Karpas-422 (cell line): ENCODE results near the gene LINGO1. TPM values are rescaled to one million over a fixed set of nuclear protein-coding genes. Genes with fewer than 3 reads are reported as not detected.

ENCODE experiments used
- DNase-seq: peaks from one replicate; pipeline ENCODE4 v3.0.0-alpha.2; 2015
- H2AFZ ChIP-seq: fragments of 200-600 bp; sonication (generic); 2 replicates; pipeline ENCODE4 v1.6.1; 2014; ENCODE audit warnings: antibody characterized with exemption, low read length, mixed read lengths
- H3K27ac ChIP-seq: fragments of 200-600 bp; sonication (generic); 2 replicates; pipeline ENCODE4 v1.5.1; 2014; ENCODE audit warnings: mild to moderate bottlenecking, low read length, moderate library complexity
- H3K27me3 ChIP-seq: fragments of 200-600 bp; sonication (generic); 2 replicates; pipeline ENCODE4 v1.6.1; 2014; ENCODE audit warnings: low read length, mixed read lengths
- H3K36me3 ChIP-seq: fragments of 200-600 bp; sonication (generic); 2 replicates; pipeline ENCODE4 v1.6.1; 2014; ENCODE audit warnings: low read length, mixed read lengths; ENCODE audit not compliant: insufficient read depth
- H3K4me1 ChIP-seq: fragments of 200-600 bp; sonication (generic); 2 replicates; pipeline ENCODE4 v1.6.1; 2014; ENCODE audit warnings: mild to moderate bottlenecking, low read length, mixed read lengths
- H3K4me2 ChIP-seq: fragments of 200-600 bp; sonication (generic); 2 replicates; pipeline ENCODE4 v1.6.1; 2014; ENCODE audit warnings: low read length, low read depth, mild to moderate bottlenecking; ENCODE audit not compliant: poor library complexity, severe bottlenecking
- H3K4me3 ChIP-seq: fragments of 200-600 bp; sonication (generic); 2 replicates; pipeline ENCODE4 v1.5.1; 2014; ENCODE audit warnings: mild to moderate bottlenecking, antibody characterized with exemption, low read length, mixed read lengths
- H3K79me2 ChIP-seq: fragments of 200-600 bp; sonication (generic); 2 replicates; pipeline ENCODE4 v1.6.1; 2014; ENCODE audit warnings: mild to moderate bottlenecking, low read length, mixed read lengths
- H3K9ac ChIP-seq: fragments of 200-600 bp; sonication (generic); 2 replicates; pipeline ENCODE4 v1.6.0; 2014; ENCODE audit warnings: low read length
- H3K9me2 ChIP-seq: fragments of 200-600 bp; sonication (generic), shearing (Covaris generic); replicated peaks from 2 replicates; pipeline ENCODE4 v1.6.0; 2014; ENCODE audit warnings: mild to moderate bottlenecking, low read length, moderate library complexity; ENCODE audit not compliant: insufficient read depth
- H3K9me3 ChIP-seq: fragments of 300-700, 200-600 bp; sonication (generic); 2 replicates; pipeline ENCODE4 v1.6.1; 2014; ENCODE audit warnings: low read length, mixed read lengths
- H4K20me1 ChIP-seq: fragments of 200-600 bp; sonication (generic); 2 replicates; pipeline ENCODE4 v1.6.1; 2014; ENCODE audit warnings: mild to moderate bottlenecking, antibody characterized with exemption, low read length, low read depth; ENCODE audit not compliant: insufficient read depth
- total RNA-seq: library from RNA; depleted of rRNA; stranded (reverse); fragments of >200 nt; shearing (Covaris generic); gene quantifications from 2 replicates; pipeline ENCODE4 v1.2.3, GENCODE V29; 2014; ENCODE audit warnings: low replicate concordance

LINGO1 gene
- total RNA-seq, 1 experiment from 2014 or later = not detected

DNA sequence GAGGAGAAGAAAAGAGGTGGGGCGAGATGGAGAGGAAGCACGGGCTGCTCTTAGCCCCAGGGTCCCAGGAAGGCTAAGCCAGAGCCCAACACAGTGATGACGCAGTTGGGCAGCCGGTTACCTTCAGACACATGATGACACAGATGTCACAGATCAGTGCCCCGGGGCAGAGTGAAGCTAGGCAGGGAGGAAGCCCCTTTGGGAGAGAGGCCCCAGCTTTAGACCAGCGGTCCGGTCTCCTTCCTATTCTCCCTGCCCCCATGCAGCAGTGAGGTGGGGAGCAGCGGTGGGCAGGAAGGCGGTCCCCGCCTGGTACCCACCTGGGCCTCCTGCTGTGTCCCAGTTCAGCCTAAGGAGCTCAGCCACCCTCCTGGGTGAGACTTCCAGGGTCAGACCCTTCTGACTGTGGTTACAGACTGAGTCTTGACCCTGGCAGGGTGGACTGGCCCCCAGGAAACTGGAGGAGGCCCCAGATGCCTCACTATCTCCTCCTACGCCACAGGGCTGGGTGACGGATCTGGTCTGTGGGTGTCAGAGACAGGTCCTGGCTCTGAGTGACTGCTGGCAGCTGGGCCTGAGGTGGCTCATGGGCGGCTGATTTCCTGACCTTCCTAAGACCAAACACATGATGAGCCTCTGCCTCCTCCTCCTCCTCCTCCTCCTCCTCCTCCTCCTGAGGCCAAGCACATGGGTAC lies 38.8 kb upstream of the LINGO1 start:
- Histone ChIP-seq H4K20me1 (no peaks in the 10 kb centered on the region; the same call in 1 of the 2 replicates), H3K4me3 (no peak overlapping the region), H3K4me1 (peaks cover 22% of the 10 kb centered on the region), H3K36me3 (no peaks in the 10 kb centered on the region), H3K79me2 (no peaks in the 10 kb centered on the region), H3K27ac (no peak overlapping the region), H3K9me2 (no peaks in the 10 kb centered on the region), H2AFZ (no peak overlapping the region), H3K4me2 (no peak overlapping the region), H3K9ac (no peak overlapping the region), H3K9me3 (no peaks in the 10 kb centered on the region), H3K27me3 (no peaks in the 10 kb centered on the region)
- peak; percentile 49 for DNase-seq

DNA sequence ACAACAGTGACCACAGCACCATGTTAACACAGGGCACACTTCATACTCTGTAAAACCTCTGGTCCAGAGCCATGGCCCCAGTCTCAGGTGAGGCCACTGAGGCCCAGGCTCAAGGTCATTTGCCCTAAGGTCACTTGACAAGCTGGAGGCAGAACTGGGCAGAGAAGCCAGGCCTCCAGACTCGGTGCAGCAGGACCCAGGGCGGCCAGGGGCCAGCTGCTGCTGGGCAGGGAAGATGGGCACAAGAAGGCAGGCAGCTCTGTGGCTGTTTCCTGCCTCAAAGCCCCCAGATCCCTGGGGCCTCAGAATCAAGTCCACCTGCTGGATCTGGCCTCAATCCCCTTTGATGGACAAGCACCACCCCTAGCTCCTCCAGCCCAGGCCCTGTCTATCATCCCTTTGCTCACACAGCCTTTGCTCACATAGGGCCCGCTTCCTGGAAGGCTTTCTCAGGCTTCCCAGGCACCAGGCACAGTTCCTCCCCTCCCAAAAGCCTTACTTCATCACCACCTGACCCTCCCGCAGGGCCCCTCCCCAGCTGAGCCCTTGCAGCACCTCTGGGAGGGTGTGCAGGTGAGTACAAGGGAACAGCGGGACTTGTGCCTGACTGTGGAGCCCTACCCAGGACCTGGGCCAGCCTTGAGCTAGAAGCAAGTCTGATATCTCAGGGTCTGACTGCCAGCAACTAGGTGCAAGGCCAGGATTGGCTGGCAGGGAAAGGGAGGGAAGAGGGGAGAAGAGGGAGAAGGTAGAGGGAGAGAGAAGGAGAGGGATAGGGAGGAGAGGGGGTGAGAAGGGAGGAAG lies 38.0 kb upstream of the LINGO1 start:
- H3K79me2 ChIP-seq = no peaks in the 10 kb centered on the region
- H3K27ac ChIP-seq = no peak overlapping the region
- no peaks in the 10 kb centered on the region for H3K9me3 ChIP-seq
- H3K4me3 ChIP-seq = no peak overlapping the region
- H3K36me3 ChIP-seq = no peaks in the 10 kb centered on the region
- no peak overlapping the region for H2AFZ ChIP-seq
- H3K4me1 ChIP-seq = peaks cover 22% of the 10 kb centered on the region
- no peaks in the 10 kb centered on the region for H3K27me3 ChIP-seq
- H3K9ac ChIP-seq = no peak overlapping the region
- no peaks in the 10 kb centered on the region; the same call in 1 of the 2 replicates for H4K20me1 ChIP-seq
- no peaks in the 10 kb centered on the region for H3K9me2 ChIP-seq
- DNase-seq = no peak
- H3K4me2 ChIP-seq = no peak overlapping the region

DNA sequence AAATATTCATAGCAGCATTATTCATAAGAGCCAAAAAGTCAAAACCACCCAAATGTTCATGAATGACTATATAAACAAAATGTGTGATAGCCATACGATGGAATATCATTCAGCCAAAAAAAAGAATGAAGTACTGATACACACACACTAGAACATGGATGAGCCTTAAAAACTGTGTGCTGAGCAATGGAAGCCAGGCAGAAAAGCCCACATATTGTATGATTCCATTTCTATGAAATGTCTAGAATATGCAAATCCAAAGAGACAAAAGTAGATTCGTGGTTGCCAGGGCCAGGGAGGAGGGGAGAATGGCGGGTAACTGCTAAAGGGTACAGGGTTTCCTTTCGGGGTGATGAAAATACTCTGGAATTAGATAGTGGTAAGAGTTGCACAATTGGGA lies 37.2 kb upstream of the LINGO1 start:
- Histone ChIP-seq H4K20me1 (no peaks in the 10 kb centered on the region; the same call in 1 of the 2 replicates), H3K27ac (no peak overlapping the region), H3K4me1 (peaks cover 22% of the 10 kb centered on the region), H3K79me2 (no peaks in the 10 kb centered on the region), H3K4me2 (peak overlapping the region; percentile 38), H3K9ac (no peak overlapping the region), H2AFZ (no peak overlapping the region), H3K9me3 (no peaks in the 10 kb centered on the region), H3K36me3 (no peaks in the 10 kb centered on the region), H3K9me2 (no peaks in the 10 kb centered on the region), H3K4me3 (no peak overlapping the region), H3K27me3 (no peaks in the 10 kb centered on the region)
- peak; percentile 47 for DNase-seq

DNA sequence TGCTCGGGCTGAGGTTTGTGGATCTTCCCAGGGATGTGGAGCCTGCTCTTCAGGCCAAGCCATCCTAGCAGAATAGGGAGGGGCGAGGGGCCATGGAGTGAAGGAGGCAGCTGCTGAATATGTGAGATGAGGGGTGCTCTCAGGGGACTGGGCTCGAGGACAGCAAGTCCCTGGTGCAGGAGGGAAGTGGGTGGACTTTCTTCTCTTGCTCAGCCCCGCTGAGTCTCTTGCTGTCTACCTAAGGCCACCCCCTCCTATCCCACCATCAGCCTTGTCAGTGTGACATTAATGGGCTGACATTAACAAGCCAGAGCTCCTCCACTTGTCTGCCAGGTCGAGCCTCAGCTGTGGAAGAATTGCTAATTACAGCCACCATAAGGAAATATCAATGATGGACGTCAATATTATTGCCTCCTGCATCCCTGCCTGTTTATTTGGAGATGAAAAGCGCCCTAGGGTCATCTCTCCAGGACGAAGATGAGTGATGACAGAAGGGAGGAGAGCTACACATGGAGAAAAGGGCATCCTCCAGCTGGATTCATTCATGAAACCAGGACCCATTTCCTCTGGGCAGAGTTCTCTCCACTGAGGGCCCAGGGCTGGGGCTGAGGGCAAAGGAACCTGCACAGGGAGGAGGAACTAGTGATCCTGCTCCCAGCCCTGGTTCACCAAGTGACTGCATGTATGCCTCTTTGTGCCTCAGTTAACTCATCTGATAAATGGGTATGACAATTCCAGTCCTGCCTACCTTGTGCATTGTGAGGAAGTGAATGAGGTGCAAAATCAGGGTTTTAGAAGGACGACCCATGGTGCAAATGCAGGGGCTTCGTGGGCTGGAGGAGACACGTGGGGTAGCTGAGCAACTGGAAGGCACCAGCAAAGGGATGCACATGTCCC lies 34.9 kb upstream of the LINGO1 start:
- no peak overlapping the region for H3K9ac ChIP-seq
- no peak overlapping the region for H3K4me2 ChIP-seq
- H3K27me3 ChIP-seq = no peaks in the 10 kb centered on the region

DNA sequence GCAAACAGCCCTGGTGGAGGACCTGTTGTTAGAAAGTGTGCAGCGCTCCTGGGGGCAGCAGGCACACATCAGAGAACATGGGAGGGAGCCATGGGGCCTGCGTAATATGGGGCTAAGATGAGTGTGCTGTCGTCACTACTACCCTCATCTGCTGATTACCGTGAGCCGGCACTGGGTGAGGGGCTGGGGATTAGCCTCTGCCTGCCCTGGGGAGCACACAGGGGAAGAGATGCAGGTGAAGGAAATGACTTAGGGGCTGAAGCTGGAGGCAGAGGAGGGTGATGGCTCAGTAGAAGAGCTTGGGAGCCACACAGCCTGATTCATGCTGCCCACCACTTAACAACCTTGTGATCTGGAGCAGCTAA lies 33.6 kb upstream of the LINGO1 start:
- H3K79me2 ChIP-seq = no peaks in the 10 kb centered on the region
- H3K9ac ChIP-seq = no peak overlapping the region
- no peaks in the 10 kb centered on the region for H3K9me2 ChIP-seq
- no peaks in the 10 kb centered on the region for H3K27me3 ChIP-seq
- no peak overlapping the region for H2AFZ ChIP-seq
- H3K4me2 ChIP-seq = no peak overlapping the region
- no peak overlapping the region for H3K4me3 ChIP-seq
- peaks cover 19% of the 10 kb centered on the region for H3K4me1 ChIP-seq
- no peak for DNase-seq
- no peaks in the 10 kb centered on the region; the same call in 1 of the 2 replicates for H4K20me1 ChIP-seq
- H3K27ac ChIP-seq = no peak overlapping the region
- no peaks in the 10 kb centered on the region for H3K9me3 ChIP-seq
- H3K36me3 ChIP-seq = no peaks in the 10 kb centered on the region

More for the DNA sequence above, 34.9 kb upstream of the LINGO1 start:
- no peaks in the 10 kb centered on the region for H3K9me3 ChIP-seq
- no peaks in the 10 kb centered on the region for H3K36me3 ChIP-seq
- DNase-seq = no peak
- no peak overlapping the region for H2AFZ ChIP-seq
- H3K79me2 ChIP-seq = no peaks in the 10 kb centered on the region
- no peaks in the 10 kb centered on the region; the same call in 1 of the 2 replicates for H4K20me1 ChIP-seq
- H3K9me2 ChIP-seq = no peaks in the 10 kb centered on the region
- H3K27ac ChIP-seq = no peak overlapping the region
- no peak overlapping the region for H3K4me3 ChIP-seq
- peaks cover 22% of the 10 kb centered on the region for H3K4me1 ChIP-seq

DNA sequence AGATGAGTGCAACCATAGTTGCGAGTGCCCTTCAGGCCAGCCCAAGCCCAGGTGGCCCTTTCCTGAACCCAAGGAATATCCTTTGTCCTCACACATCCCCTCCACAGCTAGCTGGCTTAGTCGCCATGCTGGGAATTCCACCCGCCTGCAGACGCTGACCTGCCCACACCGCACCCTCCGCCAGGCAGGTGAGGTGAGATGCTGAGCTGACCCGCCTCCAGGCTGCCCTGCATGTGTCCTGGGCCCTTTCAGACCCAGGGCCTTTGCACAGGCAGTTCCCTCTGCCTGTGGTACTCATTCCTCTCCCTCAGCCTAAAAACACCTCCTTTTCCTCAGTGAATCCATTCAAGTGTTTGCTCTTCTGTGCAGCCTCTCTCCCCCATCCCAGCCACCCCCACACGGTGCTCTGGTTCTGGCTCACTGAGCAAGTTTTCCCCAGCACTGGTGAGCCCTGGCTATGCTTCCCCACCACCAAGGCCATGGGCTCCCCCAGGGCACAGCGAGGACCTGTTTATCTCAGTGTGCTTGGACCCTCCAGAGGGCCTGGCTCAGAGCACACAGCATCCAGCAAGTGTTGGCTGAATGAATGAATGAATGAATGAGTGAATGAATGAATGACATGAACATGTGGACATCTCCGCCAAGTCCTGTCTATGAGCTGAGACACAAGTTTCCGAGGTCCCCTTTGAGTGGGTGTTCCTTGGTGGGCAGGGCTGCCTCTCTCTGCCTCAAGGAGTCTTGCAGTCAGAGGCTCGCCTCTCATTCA lies 33.0 kb upstream of the LINGO1 start:
- no peaks in the 10 kb centered on the region for H3K9me2 ChIP-seq
- H2AFZ ChIP-seq = no peak overlapping the region
- no peaks in the 10 kb centered on the region; the same call in 1 of the 2 replicates for H4K20me1 ChIP-seq
- no peak overlapping the region for H3K9ac ChIP-seq
- no peak overlapping the region for H3K4me2 ChIP-seq
- no peaks in the 10 kb centered on the region for H3K9me3 ChIP-seq
- H3K36me3 ChIP-seq = no peaks in the 10 kb centered on the region
- DNase-seq = no peak
- H3K27ac ChIP-seq = no peak overlapping the region
- H3K79me2 ChIP-seq = no peaks in the 10 kb centered on the region
- peaks cover 15% of the 10 kb centered on the region for H3K4me1 ChIP-seq
- no peaks in the 10 kb centered on the region for H3K27me3 ChIP-seq
- H3K4me3 ChIP-seq = no peak overlapping the region

DNA sequence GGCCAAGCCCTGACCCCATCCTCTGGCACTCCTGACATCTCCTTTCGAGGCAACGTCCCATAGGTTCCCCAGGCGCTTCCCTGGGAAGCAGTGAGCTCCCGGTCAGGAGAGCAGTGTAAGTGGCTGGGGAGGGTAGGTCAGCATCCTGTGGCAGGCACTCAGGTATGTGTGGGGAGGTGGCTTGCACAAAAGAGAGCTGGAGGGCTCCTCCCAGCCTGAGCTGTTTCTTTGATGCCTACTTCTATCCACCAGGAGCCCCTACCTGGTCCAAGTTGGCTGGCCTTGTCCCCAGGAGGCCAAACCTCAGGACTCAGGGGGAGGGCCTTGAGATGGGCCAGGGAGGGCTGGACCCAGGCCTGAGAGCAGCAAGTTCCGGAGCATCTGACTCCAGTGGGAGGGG lies 31.7 kb upstream of the LINGO1 start:
- Histone ChIP-seq H4K20me1 (no peaks in the 10 kb centered on the region; the same call in 1 of the 2 replicates), H2AFZ (no peak overlapping the region), H3K36me3 (no peaks in the 10 kb centered on the region), H3K27ac (no peak overlapping the region), H3K4me1 (peaks cover 2% of the 10 kb centered on the region; the same call in 1 of the 2 replicates), H3K27me3 (no peaks in the 10 kb centered on the region), H3K9me3 (no peaks in the 10 kb centered on the region), H3K9me2 (no peaks in the 10 kb centered on the region), H3K4me2 (no peak overlapping the region), H3K9ac (no peak overlapping the region), H3K4me3 (no peak overlapping the region), H3K79me2 (no peaks in the 10 kb centered on the region)
- DNase-seq = no peak
